Endothelial cell (in vitro differentiated cells): ENCODE measurements around the gene C19orf18. TPM values are rescaled to one million over a fixed set of nuclear protein-coding genes. Genes with fewer than 3 reads are reported as not detected.

Source experiments
- DNase-seq: peaks from one replicate; pipeline ENCODE4 v3.0.0; 2021; ENCODE audit warnings: low spot score
- H3K27ac Mint-ChIP-seq: one replicate; pipeline ENCODE4 v1.8.0; 2021; ENCODE audit warnings: mixed read lengths, inconsistent platforms; ENCODE audit not compliant: unreplicated experiment
- H3K27me3 Mint-ChIP-seq: one replicate; pipeline ENCODE4 v1.8.0; 2021; ENCODE audit warnings: mild to moderate bottlenecking, moderate library complexity, mixed read lengths, inconsistent platforms; ENCODE audit not compliant: unreplicated experiment
- H3K36me3 Mint-ChIP-seq: one replicate; pipeline ENCODE4 v1.8.0; 2021; ENCODE audit warnings: mild to moderate bottlenecking, low read depth, mixed read lengths, inconsistent platforms; ENCODE audit not compliant: unreplicated experiment
- H3K4me1 Mint-ChIP-seq: one replicate; pipeline ENCODE4 v1.8.0; 2021; ENCODE audit warnings: mild to moderate bottlenecking, mixed read lengths, inconsistent platforms; ENCODE audit not compliant: unreplicated experiment
- H3K4me3 Mint-ChIP-seq: one replicate; pipeline ENCODE4 v1.8.0; 2021; ENCODE audit warnings: mild to moderate bottlenecking, mixed read lengths, inconsistent platforms; ENCODE audit not compliant: unreplicated experiment
- H3K9me3 Mint-ChIP-seq: one replicate; pipeline ENCODE4 v1.8.0; 2021; ENCODE audit warnings: mixed read lengths, inconsistent platforms; ENCODE audit not compliant: unreplicated experiment
- total RNA-seq: library from RNA; stranded (reverse); fragmentation: NEBNext Ultra II Directional; extraction: Animal tissue kit (Norgen Biotek cat#: 25700); gene quantifications from one replicate; pipeline ENCODE4 v1.2.1, GENCODE V29; 2021; ENCODE audit not compliant: unreplicated experiment
- TF ChIP-seq, protein P1 (sequence below): fragments of 200-600 bp; sonication (generic); IDR thresholded peaks from one replicate; pipeline ENCODE4 v1.5.0; 2021; ENCODE audit warnings: antibody characterized with exemption; ENCODE audit not compliant: unreplicated experiment

Gene C19orf18
- total RNA-seq, 1 donor from 2014 or later, result 1.8 TPM

DNA sequence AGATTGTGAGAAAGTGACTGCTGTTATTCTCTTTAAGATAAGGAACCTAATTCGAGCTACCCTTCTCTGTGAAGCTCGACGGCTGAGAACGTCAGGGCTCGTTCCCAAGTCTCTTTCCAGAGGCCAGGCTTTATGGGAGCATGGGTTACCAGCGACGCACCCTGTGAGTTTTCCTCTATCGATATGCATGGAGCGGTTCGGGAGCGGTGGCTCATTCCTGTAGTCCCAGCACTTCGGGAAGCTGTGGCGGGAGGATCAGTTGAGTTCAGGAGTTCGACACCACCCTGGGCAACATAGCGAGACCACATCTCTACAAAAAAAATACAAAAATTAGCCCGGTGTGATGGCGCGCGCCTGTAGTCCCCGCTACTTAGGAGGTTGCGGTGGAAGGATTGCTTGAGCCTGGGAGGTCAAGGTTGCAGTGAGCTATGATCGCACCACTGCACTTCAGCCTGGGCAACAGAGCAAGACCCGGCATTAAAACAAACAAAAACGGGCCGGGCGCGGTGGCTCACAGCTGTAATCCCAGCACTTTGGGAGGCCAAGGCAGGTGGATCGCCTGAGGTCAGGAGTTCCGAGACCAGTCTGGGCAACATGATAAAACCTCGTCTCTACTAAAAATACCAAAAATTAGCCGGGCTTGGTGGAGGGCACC, 29.0 kb upstream of the C19orf18 start:
- Mint-ChIP-seq H3K27ac (peak overlapping the region; percentile 77), H3K9me3 (peaks cover 54% of the 10 kb centered on the region), H3K4me3 (peak overlapping the region; percentile 93), H3K36me3 (peaks cover 89% of the 10 kb centered on the region), H3K27me3 (peaks cover 18% of the 10 kb centered on the region), H3K4me1 (peaks cover 15% of the 10 kb centered on the region)
- DNase-seq, result no peak
- TF ChIP-seq, protein P1, sequence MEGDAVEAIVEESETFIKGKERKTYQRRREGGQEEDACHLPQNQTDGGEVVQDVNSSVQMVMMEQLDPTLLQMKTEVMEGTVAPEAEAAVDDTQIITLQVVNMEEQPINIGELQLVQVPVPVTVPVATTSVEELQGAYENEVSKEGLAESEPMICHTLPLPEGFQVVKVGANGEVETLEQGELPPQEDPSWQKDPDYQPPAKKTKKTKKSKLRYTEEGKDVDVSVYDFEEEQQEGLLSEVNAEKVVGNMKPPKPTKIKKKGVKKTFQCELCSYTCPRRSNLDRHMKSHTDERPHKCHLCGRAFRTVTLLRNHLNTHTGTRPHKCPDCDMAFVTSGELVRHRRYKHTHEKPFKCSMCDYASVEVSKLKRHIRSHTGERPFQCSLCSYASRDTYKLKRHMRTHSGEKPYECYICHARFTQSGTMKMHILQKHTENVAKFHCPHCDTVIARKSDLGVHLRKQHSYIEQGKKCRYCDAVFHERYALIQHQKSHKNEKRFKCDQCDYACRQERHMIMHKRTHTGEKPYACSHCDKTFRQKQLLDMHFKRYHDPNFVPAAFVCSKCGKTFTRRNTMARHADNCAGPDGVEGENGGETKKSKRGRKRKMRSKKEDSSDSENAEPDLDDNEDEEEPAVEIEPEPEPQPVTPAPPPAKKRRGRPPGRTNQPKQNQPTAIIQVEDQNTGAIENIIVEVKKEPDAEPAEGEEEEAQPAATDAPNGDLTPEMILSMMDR, result no peak

DNA sequence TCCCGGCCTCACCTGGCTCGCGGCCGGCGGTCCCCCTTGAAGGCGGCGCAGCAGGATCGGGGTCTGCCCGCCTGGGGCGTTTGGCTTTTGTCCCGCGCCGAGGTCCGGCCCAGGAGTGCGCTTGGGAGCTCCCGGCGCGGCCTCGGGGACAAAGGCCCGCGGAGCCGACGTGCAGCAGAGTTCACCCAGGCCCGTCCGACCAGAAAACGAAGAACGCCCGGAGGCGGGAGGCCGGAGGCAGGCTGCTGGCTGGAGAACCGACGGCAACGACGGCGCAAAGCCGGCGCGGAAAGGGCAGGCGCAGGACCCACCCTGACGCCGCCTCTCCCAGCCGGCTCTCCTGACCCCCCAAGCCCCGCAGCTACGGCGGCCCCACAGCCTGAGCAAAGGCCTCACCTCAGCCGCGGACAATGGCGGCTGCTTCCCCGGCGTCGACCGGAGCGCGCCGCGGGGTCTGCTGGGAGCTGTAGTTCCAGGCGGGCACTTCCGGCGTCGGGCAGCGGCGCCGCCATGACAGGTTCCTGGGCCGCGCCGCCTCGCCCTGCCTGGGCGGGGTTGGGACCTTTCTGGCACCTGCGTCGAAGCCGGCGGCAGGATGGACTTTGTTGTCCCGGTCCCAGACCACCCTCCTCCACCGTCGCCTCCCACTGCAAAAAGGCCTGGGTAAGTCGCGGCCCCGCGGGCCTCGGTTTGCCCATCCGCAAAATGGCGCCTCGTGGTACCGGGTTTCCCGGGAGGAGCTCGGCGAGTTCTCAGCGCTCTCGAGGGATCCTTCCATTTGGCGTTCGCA, 28.2 kb upstream of the C19orf18 start, which contains the start of gene ZNF606:
Gene ZNF606, minus strand, starts transcription at position 437 of the 790 bp plus-strand sequence. CDS start 1,501 bp downstream, outside the sequence.
- DNase-seq, result peak; percentile 86
- Mint-ChIP-seq H3K27me3 (peaks cover 16% of the 10 kb centered on the region), H3K27ac (peak within 1 kb of the TSS; percentile 77), H3K36me3 (peaks cover 89% of the 10 kb centered on the region), H3K9me3 (peaks cover 51% of the 10 kb centered on the region), H3K4me3 (peak within 1 kb of the TSS; percentile 93), H3K4me1 (peaks cover 15% of the 10 kb centered on the region)
- TF ChIP-seq, protein P1, result no peak

DNA sequence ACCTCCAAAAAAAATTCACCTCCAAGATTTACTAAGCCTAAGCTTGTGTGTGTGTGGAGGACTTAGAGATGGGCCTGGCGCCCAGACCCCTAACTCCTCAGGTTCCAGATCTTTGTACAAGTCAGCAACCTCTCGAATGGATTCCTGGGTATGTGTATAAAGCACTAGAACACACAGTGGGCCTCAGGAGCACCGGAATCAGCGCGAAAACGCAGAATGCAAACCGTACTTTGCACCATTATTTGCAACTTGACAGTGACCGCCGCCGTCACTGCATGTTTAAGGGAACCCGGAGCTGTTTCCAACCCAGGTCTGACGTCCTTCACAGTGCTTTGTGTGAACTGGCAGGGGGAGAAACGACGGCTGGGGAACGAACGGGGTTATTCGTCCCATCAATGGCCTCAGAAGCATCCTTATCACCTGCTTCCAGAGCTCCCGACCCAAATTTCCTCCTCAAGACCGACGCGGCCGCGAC, 27.6 kb upstream of the C19orf18 start:
- TF ChIP-seq, protein P1, result no peak
- H3K9me3 Mint-ChIP-seq, result peaks cover 51% of the 10 kb centered on the region
- H3K27me3 Mint-ChIP-seq, result peaks cover 16% of the 10 kb centered on the region
- DNase-seq, result no peak
- H3K4me1 Mint-ChIP-seq, result peaks cover 15% of the 10 kb centered on the region
- H3K27ac Mint-ChIP-seq, result peak overlapping the region; percentile 61
- H3K4me3 Mint-ChIP-seq, result peak overlapping the region; percentile 93
- H3K36me3 Mint-ChIP-seq, result peaks cover 89% of the 10 kb centered on the region

DNA sequence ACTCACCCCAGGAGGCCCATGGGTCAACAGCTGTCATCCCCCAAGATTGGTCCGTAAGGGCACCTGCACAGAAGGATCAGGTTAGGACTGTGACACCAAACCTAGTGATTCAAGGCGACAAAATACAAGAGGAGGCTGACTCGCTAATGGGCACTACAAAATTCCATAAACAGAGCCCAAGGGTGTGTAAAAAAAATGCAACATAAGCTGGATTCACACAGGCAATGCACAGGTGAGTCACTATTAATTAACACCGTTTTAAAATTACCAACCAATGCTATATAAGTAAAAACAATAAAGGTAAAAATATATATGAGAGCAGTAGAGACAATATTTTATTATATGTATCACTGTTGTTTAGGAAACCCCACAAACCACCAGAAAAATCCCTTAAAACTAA, 26.3 kb upstream of the C19orf18 start:
- peaks cover 46% of the 10 kb centered on the region for H3K9me3 Mint-ChIP-seq
- H3K27ac Mint-ChIP-seq, result no peak overlapping the region
- no peak for DNase-seq

More for the DNA sequence above, 26.3 kb upstream of the C19orf18 start:
- Mint-ChIP-seq H3K36me3 (peaks cover 90% of the 10 kb centered on the region), H3K27me3 (peaks cover 16% of the 10 kb centered on the region), H3K4me1 (peaks cover 15% of the 10 kb centered on the region), H3K4me3 (peak overlapping the region; percentile 93)
- TF ChIP-seq, protein P1, result no peak
